GM12878 (cell line): Measurements from ENCODE around the gene INTS2. TPM values are rescaled to one million over a fixed set of nuclear protein-coding genes. Genes with fewer than 3 reads are reported as not detected.
A peak's percentile ranks its signal among the peaks of the same experiment; 100 is the strongest.

Source experiments
- ATF2 ChIP-seq: IDR thresholded peaks from 2 replicates; pipeline ENCODE4 v1.6.1; 2012; ENCODE audit warnings: low read length, inconsistent platforms
- HDAC6 ChIP-seq: fragments of 200-600 bp; sonication (generic); IDR thresholded peaks from one replicate; pipeline ENCODE4 v1.8.0; 2017; ENCODE audit warnings: antibody characterized with exemption; ENCODE audit not compliant: unreplicated experiment
- MEF2A ChIP-seq: IDR thresholded peaks from 2 replicates; pipeline ENCODE4 v1.6.1; 2011; ENCODE audit warnings: low read depth, mild to moderate bottlenecking, low read length, moderate library complexity; ENCODE audit not compliant: insufficient read depth
- MTA2 ChIP-seq: fragments of 450-650 bp; IDR thresholded peaks from 2 replicates; pipeline ENCODE4 v1.6.1; 2016; ENCODE audit warnings: low read depth, mild to moderate bottlenecking, moderate library complexity
- NFYA ChIP-seq: IDR thresholded peaks from 2 replicates; pipeline ENCODE4 v1.6.1; 2011; ENCODE audit warnings: low read depth, mild to moderate bottlenecking, low read length, improper control_type of control experiment, borderline replicate concordance
- NR2C1 ChIP-seq: fragments of 450-650 bp; IDR thresholded peaks from 2 replicates; pipeline ENCODE4 v1.6.1; 2017; ENCODE audit warnings: antibody characterized with exemption, mild to moderate bottlenecking, moderate library complexity
- NR2F1 ChIP-seq: fragments of 450-650 bp; conservative IDR thresholded peaks from 2 replicates; pipeline ENCODE4 v1.6.1; 2017; ENCODE audit warnings: mild to moderate bottlenecking
- SMARCA5 ChIP-seq: fragments of 450-650 bp; IDR thresholded peaks from 2 replicates; pipeline ENCODE4 v1.6.1; 2017; ENCODE audit warnings: mild to moderate bottlenecking
- polyA plus RNA-seq, 11 experiments: library from polyadenylated mRNA; depleted of rRNA in 4 of 11; unstranded in 6 of 11; stranded (reverse) in 5 of 11; fragments of >200 nt; fragmentation: Nextera tagmentation in 4 of 11; fragmentation: Illumina TruSeq in 1 of 11; extraction: Ambion mirVana in 4 of 11; extraction: Trizol in 1 of 11; gene quantifications; 1 replicate in 1 of 11; 2 replicates in 10 of 11; pipeline versions ENCODE4 v1.2.1 to v1.2.3, GENCODE V29; 2011 to 2016; ENCODE audit warnings: inconsistent platforms in 2 of 11, missing spikeins in 2 of 11, low read depth in 1 of 11
- total RNA-seq, 4 experiments: library from RNA; depleted of rRNA in 3 of 4; stranded (reverse); fragments of >200 nt in 3 of 4; fragmentation: Illumina TruSeq in 1 of 4; extraction: Trizol in 1 of 4; gene quantifications; 2 replicates each; pipeline versions ENCODE4 v1.2.1 to v1.2.3, GENCODE V29; 2013 to 2021
- TF ChIP-seq, protein P1 (sequence below): fragments of 450-650 bp; IDR thresholded peaks from 2 replicates; pipeline ENCODE4 v1.6.1; 2016; ENCODE audit warnings: mild to moderate bottlenecking, moderate library complexity, borderline replicate concordance

The INTS2 gene
- total and polyA plus RNA-seq, 10 of the 15 experiments (the other 5 are each of a cell fraction or from before 2014, with no cell fraction given) = 2.8 to 22.2 (median 11.6) TPM

DNA sequence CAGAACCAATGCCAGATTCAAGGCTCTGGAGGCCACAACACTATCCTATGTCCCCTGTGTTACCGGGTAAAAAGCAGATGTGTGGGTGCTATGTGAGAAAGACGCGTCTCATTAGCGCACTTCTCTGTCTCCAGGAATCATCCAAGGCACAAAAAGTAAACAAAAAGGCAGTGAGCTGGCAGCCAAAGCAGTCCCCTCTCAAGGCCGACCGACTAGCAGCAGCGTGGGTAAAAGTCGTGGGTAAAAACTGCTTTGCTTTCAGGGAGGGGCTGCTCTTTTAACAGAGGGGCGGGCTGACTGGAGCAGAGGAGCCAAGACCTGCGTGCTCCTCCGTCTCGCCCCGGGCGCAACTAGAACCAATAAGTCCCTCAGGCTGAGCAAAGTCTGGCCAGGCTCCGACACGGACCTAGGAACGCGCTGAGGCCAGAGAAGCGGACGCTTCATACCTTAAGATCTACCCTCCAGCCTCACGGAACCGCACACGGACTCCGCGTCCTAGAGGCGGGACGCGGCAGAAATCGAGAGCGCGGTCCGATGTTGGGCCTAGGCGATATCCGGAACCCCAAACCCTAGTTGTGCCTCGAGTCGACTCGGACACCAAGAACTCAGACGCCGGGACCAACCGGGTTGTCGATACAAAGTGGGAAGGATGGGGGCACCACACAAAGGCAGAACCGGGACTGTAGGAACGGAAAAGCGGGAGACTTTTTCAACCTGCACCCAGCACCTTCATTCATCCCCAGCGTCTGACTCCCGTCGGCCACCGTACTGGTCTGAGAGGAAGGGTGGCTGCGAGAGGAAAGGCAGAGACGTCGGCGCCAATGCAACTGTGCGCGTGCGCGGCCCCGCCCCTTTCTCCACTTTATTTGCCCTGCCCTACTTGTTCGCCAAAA, at the start of gene INTS2 (continued):
- TF ChIP-seq SMARCA5 (peak; percentile 40; the same call in 1 of the 2 replicates), MEF2A (0 out of 2 replicates have a peak, but pooled peaks have one; percentile 12), MTA2 (peak; percentile 27; the same call in 1 of the 2 replicates), ATF2 (no peak; the same call in 1 of the 2 replicates), HDAC6 (no peak), NR2F1 (0 out of 2 replicates have a peak, but pooled peaks have one; percentile 14), NFYA (no peak), NR2C1 (no peak)
- TF ChIP-seq, protein P1, sequence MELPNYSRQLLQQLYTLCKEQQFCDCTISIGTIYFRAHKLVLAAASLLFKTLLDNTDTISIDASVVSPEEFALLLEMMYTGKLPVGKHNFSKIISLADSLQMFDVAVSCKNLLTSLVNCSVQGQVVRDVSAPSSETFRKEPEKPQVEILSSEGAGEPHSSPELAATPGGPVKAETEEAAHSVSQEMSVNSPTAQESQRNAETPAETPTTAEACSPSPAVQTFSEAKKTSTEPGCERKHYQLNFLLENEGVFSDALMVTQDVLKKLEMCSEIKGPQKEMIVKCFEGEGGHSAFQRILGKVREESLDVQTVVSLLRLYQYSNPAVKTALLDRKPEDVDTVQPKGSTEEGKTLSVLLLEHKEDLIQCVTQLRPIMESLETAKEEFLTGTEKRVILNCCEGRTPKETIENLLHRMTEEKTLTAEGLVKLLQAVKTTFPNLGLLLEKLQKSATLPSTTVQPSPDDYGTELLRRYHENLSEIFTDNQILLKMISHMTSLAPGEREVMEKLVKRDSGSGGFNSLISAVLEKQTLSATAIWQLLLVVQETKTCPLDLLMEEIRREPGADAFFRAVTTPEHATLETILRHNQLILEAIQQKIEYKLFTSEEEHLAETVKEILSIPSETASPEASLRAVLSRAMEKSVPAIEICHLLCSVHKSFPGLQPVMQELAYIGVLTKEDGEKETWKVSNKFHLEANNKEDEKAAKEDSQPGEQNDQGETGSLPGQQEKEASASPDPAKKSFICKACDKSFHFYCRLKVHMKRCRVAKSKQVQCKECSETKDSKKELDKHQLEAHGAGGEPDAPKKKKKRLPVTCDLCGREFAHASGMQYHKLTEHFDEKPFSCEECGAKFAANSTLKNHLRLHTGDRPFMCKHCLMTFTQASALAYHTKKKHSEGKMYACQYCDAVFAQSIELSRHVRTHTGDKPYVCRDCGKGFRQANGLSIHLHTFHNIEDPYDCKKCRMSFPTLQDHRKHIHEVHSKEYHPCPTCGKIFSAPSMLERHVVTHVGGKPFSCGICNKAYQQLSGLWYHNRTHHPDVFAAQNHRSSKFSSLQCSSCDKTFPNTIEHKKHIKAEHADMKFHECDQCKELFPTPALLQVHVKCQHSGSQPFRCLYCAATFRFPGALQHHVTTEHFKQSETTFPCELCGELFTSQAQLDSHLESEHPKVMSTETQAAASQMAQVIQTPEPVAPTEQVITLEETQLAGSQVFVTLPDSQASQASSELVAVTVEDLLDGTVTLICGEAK = peak; percentile 73; the same call in 1 of the 2 replicates
